Astrocyte (in vitro differentiated cells and primary cell): ENCODE results near the gene KNL1.

Experiments
- CTCF ChIP-seq: IDR thresholded peaks from 2 replicates; pipeline ENCODE4 v1.5.1; 2011; ENCODE audit warnings: low read depth, mild to moderate bottlenecking, inconsistent platforms, low read length, moderate library complexity; ENCODE audit not compliant: insufficient read depth
- EZH2 ChIP-seq: IDR thresholded peaks from 2 replicates; pipeline ENCODE4 v1.6.1; 2012; ENCODE audit warnings: mild to moderate bottlenecking, low read length, inconsistent platforms; ENCODE audit not compliant: insufficient read depth

- TF ChIP-seq CTCF (no peak), EZH2 (no peak)
These were observed 15.2 kb upstream of the KNL1 start for GRCh38 chr15:40578892-40579291.
